SW 1271 (cell line): ENCODE results near the gene WFS1.
A peak's percentile ranks its signal among the peaks of the same experiment; 100 is the strongest.

Source experiments
- DNase-seq, 2 experiments: peaks; one replicate each; lab custom pipeline; 2025; lab: John Stamatoyannopoulos, UW

The WFS1 gene

GRCh38 chr4:6339818-6340445, 70.3 kb downstream of the WFS1 start:
- DNase-seq: no peak

- DNase-seq: no peak
Observed at GRCh38 chr4:6340446-6341015, 70.9 kb downstream of the WFS1 start.

GRCh38 chr4:6341696-6342095, 72.0 kb downstream of the WFS1 start:
- DNase-seq: no peak

GRCh38 chr4:6342530-6343293, 73.1 kb downstream of the WFS1 start:
- DNase-seq: no peak

GRCh38 chr4:6343939-6344408, 74.3 kb downstream of the WFS1 start:
- peak; percentile 49 to 65 for DNase-seq

- DNase-seq: no peak
Observed at GRCh38 chr4:6345096-6345830, 75.6 kb downstream of the WFS1 start.

- no peak for DNase-seq
Observed at GRCh38 chr4:6345866-6346265, 76.2 kb downstream of the WFS1 start.

- DNase-seq: no peak
Observed at GRCh38 chr4:6346373-6347110, 76.9 kb downstream of the WFS1 start.

- DNase-seq: no peak
Observed at GRCh38 chr4:6347511-6348045, 77.9 kb downstream of the WFS1 start.

- DNase-seq: no peak
Observed at GRCh38 chr4:6348408-6348807, 78.8 kb downstream of the WFS1 start.

- DNase-seq: no peak
Observed at GRCh38 chr4:6349896-6350603, 80.4 kb downstream of the WFS1 start.

GRCh38 chr4:6350646-6351045, 81.0 kb downstream of the WFS1 start:
- DNase-seq: no peak

- DNase-seq: no peak
Observed at GRCh38 chr4:6351246-6352000, 81.8 kb downstream of the WFS1 start.

GRCh38 chr4:6352031-6352692, 82.5 kb downstream of the WFS1 start:
- no peak for DNase-seq
